SU-DHL-6 (cell line): Measurements from ENCODE around the gene PDE3B.

ENCODE experiments used
- CTCF ChIP-seq: fragments of 200-600 bp; sonication (generic); IDR thresholded peaks from one replicate; pipeline ENCODE4 v1.5.1; 2017; ENCODE audit warnings: antibody characterized with exemption, mild to moderate bottlenecking, low read length, moderate library complexity; ENCODE audit not compliant: insufficient read depth, poor library complexity, severe bottlenecking
- EZH2phosphoT487 ChIP-seq: fragments of 200-600 bp; sonication (generic), shearing (Covaris generic); conservative IDR thresholded peaks from 2 replicates; pipeline ENCODE4 v1.6.1; 2018; ENCODE audit warnings: mild to moderate bottlenecking, antibody characterized with exemption, low read length, moderate library complexity, mixed read lengths

DNA sequence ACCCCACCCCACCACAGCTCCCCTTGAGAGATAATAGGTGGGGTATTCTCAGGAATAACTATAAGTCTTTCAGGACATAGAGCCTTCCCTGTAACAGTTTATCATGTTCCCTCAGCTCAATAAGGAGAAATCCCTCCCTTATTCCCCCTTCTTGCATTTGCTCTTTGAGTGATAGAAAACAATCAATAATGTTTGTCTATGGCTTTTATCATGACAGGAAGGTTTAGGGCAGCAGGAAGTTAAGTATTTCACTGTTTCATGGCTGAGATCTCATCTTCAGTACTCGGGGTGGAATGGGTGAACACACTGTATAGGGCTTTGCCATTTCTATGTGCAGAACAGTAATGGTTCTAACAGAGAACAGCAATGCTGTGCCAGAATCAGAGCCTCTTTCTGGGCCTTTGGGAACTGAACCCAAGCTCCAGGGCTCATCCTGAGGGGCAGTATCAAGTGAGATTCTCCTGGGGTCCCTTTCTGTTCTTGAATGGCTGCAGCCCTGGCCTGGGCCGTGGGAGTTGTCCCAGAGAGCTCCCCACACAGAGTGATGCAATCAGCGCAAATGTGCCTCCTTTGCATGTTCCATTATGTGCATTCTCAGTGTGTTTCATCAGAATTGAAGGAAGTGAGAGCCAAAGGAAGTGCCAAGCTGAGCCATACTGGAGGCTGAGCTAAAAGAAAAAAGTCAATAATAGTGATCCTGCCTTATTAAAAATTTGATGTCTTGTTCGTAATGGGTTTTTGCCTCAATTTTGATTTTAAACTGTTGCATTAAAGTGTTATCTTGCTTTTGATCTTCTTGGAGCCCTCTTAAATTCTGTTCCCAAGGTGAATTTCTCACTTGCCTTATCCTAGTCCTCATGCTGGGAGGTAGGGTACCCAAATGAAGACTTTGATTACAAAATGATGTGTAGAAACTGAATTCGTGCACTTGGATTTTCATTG, 251.3 kb downstream of the PDE3B start:
- TF ChIP-seq EZH2phosphoT487 (no peak), CTCF (no peak)
